ENCODE measurements around the gene REXO1. TPM values are rescaled to one million over a fixed set of nuclear protein-coding genes. Genes with fewer than 3 reads are reported as not detected.

Gene REXO1
- total and polyA plus RNA-seq, 2 of the 8 experiments (the other 6 are each of a cell fraction or from before 2014, with no cell fraction given): 42.4 to 44.3 TPM

DNA sequence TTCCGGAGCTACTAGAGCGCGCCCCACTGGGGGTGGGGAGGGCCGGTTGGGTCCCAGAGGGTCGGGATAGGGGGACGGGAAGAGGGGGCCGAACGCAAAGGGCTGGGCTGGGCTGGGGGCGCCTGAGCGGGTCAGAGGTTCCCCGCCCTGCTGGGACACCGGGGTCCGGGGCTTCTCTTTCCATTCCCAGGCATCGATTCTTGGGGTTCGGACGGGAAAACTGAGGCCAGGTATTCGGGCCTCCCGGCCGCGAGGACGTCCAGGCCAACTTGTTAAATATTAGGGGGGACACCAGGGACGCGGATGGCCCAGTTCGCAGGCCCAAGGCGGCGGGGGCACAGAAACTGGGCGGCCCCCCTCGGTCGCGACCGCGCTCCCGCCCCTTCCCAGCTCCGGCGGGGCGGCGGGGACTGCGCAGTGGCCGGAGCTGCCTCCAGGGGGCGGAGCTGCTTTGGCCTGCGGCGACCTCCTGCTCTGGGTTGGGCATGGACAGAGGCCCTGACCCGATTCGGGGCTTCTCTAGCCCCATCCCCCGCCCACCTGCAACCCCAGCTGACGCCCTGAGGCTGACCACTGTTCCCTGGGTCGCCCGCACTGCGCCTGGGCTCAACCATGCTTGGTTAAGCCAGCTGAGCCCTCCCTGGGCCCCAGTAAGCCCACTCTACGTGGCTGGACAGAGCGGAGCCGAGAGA lies 16.3 kb upstream of the REXO1 start:
- H2BK120ac ChIP-seq (replicated peaks; ENCODE audit: low read depth, low read length): no peak overlapping the region
- no peak overlapping the region for H2AK5ac ChIP-seq (ENCODE audit: low read depth, low read length)
- H3K79me1 ChIP-seq (ENCODE audit: low read depth, low read length): 0 out of 2 replicates have a peak, but pooled peaks cover 2% of the 10 kb centered on the region
- H3K4ac ChIP-seq (replicated peaks; ENCODE audit: insufficient read length, low read depth, low read length): peak overlapping the region; percentile 69
- peaks cover 0 to 28% (median 17%) of the 10 kb centered on the region in 4 experiments; a peak in 6 of 7 replicates for H3K4me1 ChIP-seq (replicated peaks in 1 of 4; ENCODE audit: control insufficient read depth in 3 of 4, insufficient read depth in 4 of 4, low read length in 3 of 4)
- H4K91ac ChIP-seq (replicated peaks; ENCODE audit: insufficient read length, low read length): peak overlapping the region; percentile 88
- ChIA-PET CTCF (ENCODE audit: partially characterized antibody) (interaction anchor here (0.5 to 2.6 kb wide), 17 partner anchors 11 to 774 kb away, joined by 3 to 12 read pairs (median 3); no protein-coding TSS in a partner anchor), POLR2A (ENCODE audit: partially characterized antibody) (interaction anchor here (0.8 to 1.6 kb wide), 15 partner anchors 10 to 611 kb away, joined by 3 to 10 read pairs (median 5); partner anchors contain the start of genes ABHD17A, ADAT3, GADD45B and REXO1)
- no peaks in the 10 kb centered on the region for H3K9me3 ChIP-seq (ENCODE audit: insufficient read depth in 2 of 2, low read depth in 1 of 2, low read length in 1 of 2)
- peaks cover 18 to 30% of the 10 kb centered on the region in 2 experiments; a peak in 3 of 4 replicates for H3K79me2 ChIP-seq (ENCODE audit: control insufficient read depth in 1 of 2, insufficient read depth in 2 of 2, low read length in 2 of 2)
- peak overlapping the region; percentile 79 for H3K56ac ChIP-seq (replicated peaks; ENCODE audit: insufficient read length, low read depth, low read length)
- H3K36me3 ChIP-seq (ENCODE audit: control insufficient read depth in 2 of 4, insufficient read depth in 4 of 4, low read length in 3 of 4): no peaks in the 10 kb centered on the region
- peaks cover 5% of the 10 kb centered on the region; the same call in 1 of the 2 replicates for H3K23me2 ChIP-seq (ENCODE audit: low read depth, low read length)
- H4K20me1 ChIP-seq (replicated peaks in 1 of 2; ENCODE audit: control insufficient read depth in 1 of 2, insufficient read depth in 2 of 2, low read length in 2 of 2): peaks cover 22 to 31% of the 10 kb centered on the region in 2 experiments
- H3K27me3 ChIP-seq (replicated peaks in 1 of 4; ENCODE audit: control insufficient read depth in 3 of 4, extremely low read depth in 1 of 4, insufficient read depth in 3 of 4, low read length in 3 of 4): peaks cover 0 to 15% (median 6%) of the 10 kb centered on the region in 4 experiments; a peak in 5 of 7 replicates
- no peak overlapping the region for H2AFZ ChIP-seq (ENCODE audit: low read length)
- H3K4me2 ChIP-seq (ENCODE audit: insufficient read depth in 1 of 2, low read depth in 2 of 2, low read length in 2 of 2): peak overlapping the region; percentile 32 to 89; a peak in 3 of 4 replicates
- peak overlapping the region; percentile 75 for H3K27ac ChIP-seq (ENCODE audit: low read depth, low read length)
- peak overlapping the region; percentile 59 to 96 (median 72) for H3K4me3 ChIP-seq (ENCODE audit: extremely low read depth in 1 of 4, insufficient read depth in 2 of 4, low read depth in 3 of 4, low read length in 4 of 4)
- H4K8ac ChIP-seq (ENCODE audit: extremely low read depth, insufficient read depth, low read length): peak overlapping the region; percentile 95
- no peak overlapping the region for H3K23ac ChIP-seq (ENCODE audit: insufficient read length)
- 12% methylated on average over 29 of the region's 52 CpGs; no CpG with 5 or more reads in 1 of the 2 experiments for whole genome bisulfite sequencing, 2 experiments (ENCODE audit: extremely low coverage in 1 of 2, insufficient coverage in 1 of 2, insufficient read length in 1 of 2, insufficient replicate concordance in 2 of 2, low coverage in 1 of 2, low lambda C conversion rate in 2 of 2, missing lambda C conversion rate in 1 of 2)
- peak overlapping the region; percentile 99 for H3K18ac ChIP-seq (ENCODE audit: extremely low read depth, low read length)
- no peak overlapping the region for H3K14ac ChIP-seq (ENCODE audit: insufficient read length)
- H2BK12ac ChIP-seq (ENCODE audit: low read depth, low read length): peak overlapping the region; percentile 5; the same call in 1 of the 2 replicates
- no peak overlapping the region for H2BK20ac ChIP-seq (ENCODE audit: low read length)
- DNase-seq (ENCODE audit: low read depth in 1 of 2, low spot score in 2 of 2) (peak in 1 of 2 experiments; percentile 91), FAIRE-seq (no peak)
- peak overlapping the region; percentile 10 to 82 (median 76) for H3K9ac ChIP-seq (replicated peaks in 1 of 4; ENCODE audit: extremely low read depth in 1 of 4, low read depth in 3 of 4, low read length in 3 of 4)
- no peak overlapping the region; the same call in 1 of the 2 replicates for H2BK15ac ChIP-seq (ENCODE audit: low read length)
- peak overlapping the region; percentile 81 for H2BK5ac ChIP-seq (ENCODE audit: low read depth, low read length)
- peak overlapping the region; percentile 95 for H4K5ac ChIP-seq (ENCODE audit: insufficient read length, low read depth, low read length)
- peak; percentile 49; the same call in 1 of the 2 replicates for TF ChIP-seq GABPA (IDR thresholded peaks at IDR 0.05; ENCODE audit: borderline replicate concordance, insufficient read depth, low read length)
- no peak for TF ChIP-seq SUZ12 (IDR thresholded peaks at IDR 0.05; ENCODE audit: low read length)
- TF ChIP-seq, protein P1, sequence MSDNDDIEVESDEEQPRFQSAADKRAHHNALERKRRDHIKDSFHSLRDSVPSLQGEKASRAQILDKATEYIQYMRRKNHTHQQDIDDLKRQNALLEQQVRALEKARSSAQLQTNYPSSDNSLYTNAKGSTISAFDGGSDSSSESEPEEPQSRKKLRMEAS (IDR thresholded peaks at IDR 0.05): peak; percentile 67
- peak; percentile 52; the same call in 1 of the 2 replicates for TF ChIP-seq TAF1 (IDR thresholded peaks at IDR 0.05; ENCODE audit: low read depth, low read length)
- TF ChIP-seq, protein P2, sequence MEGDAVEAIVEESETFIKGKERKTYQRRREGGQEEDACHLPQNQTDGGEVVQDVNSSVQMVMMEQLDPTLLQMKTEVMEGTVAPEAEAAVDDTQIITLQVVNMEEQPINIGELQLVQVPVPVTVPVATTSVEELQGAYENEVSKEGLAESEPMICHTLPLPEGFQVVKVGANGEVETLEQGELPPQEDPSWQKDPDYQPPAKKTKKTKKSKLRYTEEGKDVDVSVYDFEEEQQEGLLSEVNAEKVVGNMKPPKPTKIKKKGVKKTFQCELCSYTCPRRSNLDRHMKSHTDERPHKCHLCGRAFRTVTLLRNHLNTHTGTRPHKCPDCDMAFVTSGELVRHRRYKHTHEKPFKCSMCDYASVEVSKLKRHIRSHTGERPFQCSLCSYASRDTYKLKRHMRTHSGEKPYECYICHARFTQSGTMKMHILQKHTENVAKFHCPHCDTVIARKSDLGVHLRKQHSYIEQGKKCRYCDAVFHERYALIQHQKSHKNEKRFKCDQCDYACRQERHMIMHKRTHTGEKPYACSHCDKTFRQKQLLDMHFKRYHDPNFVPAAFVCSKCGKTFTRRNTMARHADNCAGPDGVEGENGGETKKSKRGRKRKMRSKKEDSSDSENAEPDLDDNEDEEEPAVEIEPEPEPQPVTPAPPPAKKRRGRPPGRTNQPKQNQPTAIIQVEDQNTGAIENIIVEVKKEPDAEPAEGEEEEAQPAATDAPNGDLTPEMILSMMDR (IDR thresholded peaks at IDR 0.05; ENCODE audit: control extremely low read depth in 1 of 3, insufficient read depth in 1 of 3, low read depth in 1 of 3, low read length in 3 of 3): peak; percentile 74 to 88 (median 80)
- TF ChIP-seq RBBP5 (IDR thresholded peaks at IDR 0.05; ENCODE audit: borderline replicate concordance, low read depth, low read length): no peak
- no peak for TF ChIP-seq TCF12 (IDR thresholded peaks at IDR 0.05; ENCODE audit: low read depth, low read length)

Data from H1 (cell line).